Measurements from ENCODE around the gene OR10A3.

DNA sequence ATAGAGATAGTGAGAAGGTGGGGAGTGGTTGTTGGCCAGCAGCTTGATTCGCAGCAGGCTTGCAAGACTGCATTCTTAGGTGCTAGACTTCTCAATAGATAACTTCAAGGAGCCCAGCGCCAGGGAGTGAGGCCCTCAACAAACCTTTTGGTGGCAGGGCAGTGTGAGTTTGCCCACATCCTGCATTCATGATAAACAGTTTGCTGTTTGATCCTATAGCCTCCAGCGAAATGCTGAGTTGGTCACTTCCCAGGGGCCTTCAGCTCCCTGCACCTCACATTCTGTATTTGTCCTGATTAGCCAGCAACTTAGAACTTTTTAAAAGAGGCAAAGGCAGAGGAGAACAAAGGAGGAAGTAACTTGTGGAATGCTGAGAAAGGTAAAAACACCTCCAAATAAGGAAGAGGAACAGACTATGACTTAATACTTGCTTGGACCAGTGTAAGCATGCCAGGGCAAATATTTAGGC, 35.5 kb downstream of the OR10A3 start:
- no peak for TF ChIP-seq CTCF (IDR thresholded peaks at IDR 0.05)
- no peak for TF ChIP-seq EP300 (IDR thresholded peaks at IDR 0.05)
